Measurements from ENCODE around the gene ENTPD8. TPM values are rescaled to one million over a fixed set of nuclear protein-coding genes. Genes with fewer than 3 reads are reported as not detected.

ENTPD8 gene
- total and polyA plus RNA-seq, 2 donors (not counting 1 experiment from before 2014, with no cell fraction given) = not detected

DNA sequence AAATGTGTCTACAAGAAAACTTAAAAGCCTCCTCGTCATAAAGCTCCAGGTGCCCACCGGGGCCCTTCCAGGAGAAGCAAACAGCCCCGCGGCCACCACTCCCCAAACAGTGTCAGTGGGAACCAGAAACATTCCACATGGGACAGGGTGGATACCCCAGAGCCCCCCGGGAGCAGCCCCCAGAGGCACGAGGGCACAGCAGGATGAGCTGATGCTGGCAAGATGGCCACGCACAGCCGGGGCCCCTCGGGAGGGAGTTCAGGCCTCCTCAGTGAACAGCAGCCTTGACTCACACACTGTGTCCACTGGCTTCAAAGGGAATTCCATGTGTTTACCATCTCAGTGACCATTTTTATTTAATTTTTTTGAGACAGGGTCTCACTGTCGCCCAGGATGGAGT, 28.7 kb downstream of the ENTPD8 start:
- Histone ChIP-seq H3K9ac (ENCODE audit: low read length) (no peak overlapping the region), H3K36me3 (replicated peaks in 1 of 2; ENCODE audit: control extremely low read depth in 1 of 2, control insufficient read depth in 1 of 2, extremely low read depth in 1 of 2, insufficient read depth in 2 of 2, low read length in 1 of 2) (no peaks in the 10 kb centered on the region), H3K27me3 (replicated peaks in 1 of 4; ENCODE audit: control extremely low read depth in 1 of 4, control insufficient read depth in 3 of 4, insufficient read depth in 4 of 4, low read length in 3 of 4) (peaks cover 0 to 20% (median 8%) of the 10 kb centered on the region in 4 experiments), H3K79me2 (ENCODE audit: control insufficient read depth, insufficient read depth, low read length) (peaks cover 31% of the 10 kb centered on the region), H3K4me2 (replicated peaks; ENCODE audit: low read depth, low read length, poor library complexity, severe bottlenecking) (no peak overlapping the region), H3K4me1 (ENCODE audit: control insufficient read depth in 2 of 2, insufficient read depth in 2 of 2, low read length in 2 of 2) (peaks cover 12 to 22% of the 10 kb centered on the region in 2 donors), H3K4me3 (ENCODE audit: control extremely low read depth in 1 of 5, extremely low read depth in 1 of 5, insufficient read depth in 1 of 5, low read depth in 2 of 5, low read length in 4 of 5) (no peak overlapping the region), H2AFZ (ENCODE audit: insufficient read depth, low read depth, low read length, poor library complexity, severe bottlenecking) (no peak overlapping the region), H4K20me1 (ENCODE audit: control insufficient read depth, insufficient read depth, low read length, poor library complexity, severe bottlenecking) (peaks cover 63% of the 10 kb centered on the region), H3K9me3 (ENCODE audit: control extremely low read depth in 1 of 3, control insufficient read depth in 2 of 3, insufficient read depth in 1 of 3, low read length in 2 of 3) (peaks cover 0 to 2% (median 0%) of the 10 kb centered on the region in 3 donors), H3K27ac (ENCODE audit: low read length in 2 of 2) (no peak overlapping the region)
- Mint-ChIP-seq H3K27me3 (no peaks in the 10 kb centered on the region), H3K4me3 (no peak overlapping the region), H3K9me3 (ENCODE audit: insufficient read depth) (no peaks in the 10 kb centered on the region), H3K4me1 (peaks cover 17% of the 10 kb centered on the region), H3K27ac (no peak overlapping the region)
- POLR2A ChIA-PET = no interaction called here
- CTCF ChIA-PET = interaction anchor here (2.2 kb wide), 1 partner anchor 10 kb away, joined by 11 read pairs; the partner anchor contains the start of genes EXD3 and NOXA1
- ATAC-seq (ENCODE audit: low read depth) (no peak), DNase-seq (no peak)
- TF ChIP-seq EZH2 (IDR thresholded peaks at IDR 0.05; ENCODE audit: borderline replicate concordance, insufficient read depth, low read depth, low read length, poor library complexity, severe bottlenecking) = no peak
- TF ChIP-seq, protein P1, sequence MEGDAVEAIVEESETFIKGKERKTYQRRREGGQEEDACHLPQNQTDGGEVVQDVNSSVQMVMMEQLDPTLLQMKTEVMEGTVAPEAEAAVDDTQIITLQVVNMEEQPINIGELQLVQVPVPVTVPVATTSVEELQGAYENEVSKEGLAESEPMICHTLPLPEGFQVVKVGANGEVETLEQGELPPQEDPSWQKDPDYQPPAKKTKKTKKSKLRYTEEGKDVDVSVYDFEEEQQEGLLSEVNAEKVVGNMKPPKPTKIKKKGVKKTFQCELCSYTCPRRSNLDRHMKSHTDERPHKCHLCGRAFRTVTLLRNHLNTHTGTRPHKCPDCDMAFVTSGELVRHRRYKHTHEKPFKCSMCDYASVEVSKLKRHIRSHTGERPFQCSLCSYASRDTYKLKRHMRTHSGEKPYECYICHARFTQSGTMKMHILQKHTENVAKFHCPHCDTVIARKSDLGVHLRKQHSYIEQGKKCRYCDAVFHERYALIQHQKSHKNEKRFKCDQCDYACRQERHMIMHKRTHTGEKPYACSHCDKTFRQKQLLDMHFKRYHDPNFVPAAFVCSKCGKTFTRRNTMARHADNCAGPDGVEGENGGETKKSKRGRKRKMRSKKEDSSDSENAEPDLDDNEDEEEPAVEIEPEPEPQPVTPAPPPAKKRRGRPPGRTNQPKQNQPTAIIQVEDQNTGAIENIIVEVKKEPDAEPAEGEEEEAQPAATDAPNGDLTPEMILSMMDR (IDR thresholded peaks at IDR 0.05) = no peak
- 80% methylated on average over 9 of the region's 10 CpGs for WGBS (ENCODE audit: insufficient coverage)
- intact Hi-C loops (cut with micrococcal nuclease) = no loop called here

DNA sequence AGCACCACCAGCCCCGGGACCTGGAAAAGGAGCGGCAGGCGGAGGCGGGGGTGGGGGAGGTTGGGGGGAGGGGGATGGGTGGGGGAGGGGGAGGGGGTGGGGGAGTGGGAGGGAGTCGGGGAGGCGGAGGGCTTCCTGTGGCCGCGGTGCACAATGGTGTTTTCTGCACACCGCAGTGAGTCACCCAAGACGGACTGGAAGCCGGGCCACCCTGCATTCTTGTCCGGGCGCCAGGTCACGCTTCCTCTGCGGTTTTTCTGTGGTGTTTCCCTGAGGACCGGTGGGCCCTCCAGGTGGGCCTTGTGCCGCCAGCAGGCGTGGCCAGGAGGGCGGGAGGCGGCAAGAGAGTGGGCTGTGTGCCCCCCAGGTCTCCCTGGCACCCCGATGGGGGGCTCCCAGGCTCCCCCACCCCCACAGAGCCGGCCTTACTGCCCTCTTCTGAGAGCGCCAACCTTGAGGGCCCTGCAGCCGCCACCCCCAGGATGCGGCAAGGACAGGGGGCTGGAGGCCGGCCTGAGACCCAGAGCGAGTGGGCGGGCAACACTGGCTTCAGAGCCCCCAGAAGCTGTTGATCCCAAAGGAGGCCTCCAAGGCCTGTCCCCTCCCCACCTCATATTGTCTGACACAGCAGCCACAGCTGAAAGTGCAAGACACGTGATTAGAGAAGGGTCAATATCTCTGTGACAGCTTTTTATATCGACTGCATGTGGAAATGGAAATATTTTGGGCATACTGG, 29.3 kb downstream of the ENTPD8 start:
- Histone ChIP-seq H2AFZ (ENCODE audit: insufficient read depth, low read depth, low read length, poor library complexity, severe bottlenecking) (no peak overlapping the region), H3K9me3 (ENCODE audit: control extremely low read depth in 1 of 3, control insufficient read depth in 2 of 3, insufficient read depth in 1 of 3, low read length in 2 of 3) (peaks cover 0 to 2% (median 0%) of the 10 kb centered on the region in 3 donors), H4K20me1 (ENCODE audit: control insufficient read depth, insufficient read depth, low read length, poor library complexity, severe bottlenecking) (peaks cover 63% of the 10 kb centered on the region), H3K4me2 (replicated peaks; ENCODE audit: low read depth, low read length, poor library complexity, severe bottlenecking) (peak overlapping the region; percentile 65), H3K27me3 (replicated peaks in 1 of 4; ENCODE audit: control extremely low read depth in 1 of 4, control insufficient read depth in 3 of 4, insufficient read depth in 4 of 4, low read length in 3 of 4) (peaks cover 0 to 24% (median 10%) of the 10 kb centered on the region in 4 experiments), H3K27ac (ENCODE audit: low read length in 2 of 2) (no peak overlapping the region), H3K4me1 (ENCODE audit: control insufficient read depth in 2 of 2, insufficient read depth in 2 of 2, low read length in 2 of 2) (peaks cover 18 to 27% of the 10 kb centered on the region in 2 donors), H3K9ac (ENCODE audit: low read length) (no peak overlapping the region), H3K36me3 (replicated peaks in 1 of 2; ENCODE audit: control extremely low read depth in 1 of 2, control insufficient read depth in 1 of 2, extremely low read depth in 1 of 2, insufficient read depth in 2 of 2, low read length in 1 of 2) (no peaks in the 10 kb centered on the region), H3K79me2 (ENCODE audit: control insufficient read depth, insufficient read depth, low read length) (peaks cover 25% of the 10 kb centered on the region), H3K4me3 (ENCODE audit: control extremely low read depth in 1 of 5, extremely low read depth in 1 of 5, insufficient read depth in 1 of 5, low read depth in 2 of 5, low read length in 4 of 5) (no peak overlapping the region)
- ChIA-PET POLR2A (no interaction called here), CTCF (interaction anchor here (2.2 kb wide), 1 partner anchor 11 kb away, joined by 11 read pairs; the partner anchor contains the start of genes EXD3 and NOXA1)
- Mint-ChIP-seq H3K4me3 (peak overlapping the region; percentile 37), H3K27me3 (no peaks in the 10 kb centered on the region), H3K9me3 (ENCODE audit: insufficient read depth) (no peaks in the 10 kb centered on the region), H3K27ac (no peak overlapping the region), H3K4me1 (peaks cover 17% of the 10 kb centered on the region)
- ATAC-seq (ENCODE audit: low read depth) (peak; percentile 56), DNase-seq (peak; percentile 50)
- WGBS (ENCODE audit: insufficient coverage) = 15% methylated on average over 22 of the region's 30 CpGs
- TF ChIP-seq, protein P1 (IDR thresholded peaks at IDR 0.05) = no peak
- TF ChIP-seq EZH2 (IDR thresholded peaks at IDR 0.05; ENCODE audit: borderline replicate concordance, insufficient read depth, low read depth, low read length, poor library complexity, severe bottlenecking) = no peak
- intact Hi-C loops (cut with micrococcal nuclease) = no loop called here

Measured in B cell (primary cell).